ENCODE data around the gene AASS.

AASS gene

DNA sequence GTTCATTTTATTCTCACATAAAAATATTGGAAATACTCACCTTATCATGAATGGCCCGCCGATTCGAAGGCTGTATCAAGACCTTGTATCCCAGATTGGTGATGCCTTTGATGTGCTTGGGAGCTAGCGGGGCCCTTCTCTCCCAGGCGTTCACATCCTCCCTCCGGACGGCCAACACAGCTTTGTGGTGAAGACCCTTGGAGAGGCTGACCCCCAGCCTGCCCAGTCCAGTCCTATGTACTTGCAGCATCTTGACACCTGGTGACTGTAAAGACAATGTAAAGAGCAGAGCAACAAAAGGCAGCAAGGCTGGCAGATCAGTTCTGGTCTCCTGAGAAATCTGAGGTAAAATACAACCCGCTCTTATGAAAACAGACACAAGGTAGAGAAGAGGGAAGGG, 10.6 kb downstream of the AASS start:
- in situ Hi-C loops (cut with MboI; ENCODE audit: low pct_unique_long_range_greater_than_20kb, low sequenced_read_pairs): no loop called here
- no peak for DNase-seq

DNA sequence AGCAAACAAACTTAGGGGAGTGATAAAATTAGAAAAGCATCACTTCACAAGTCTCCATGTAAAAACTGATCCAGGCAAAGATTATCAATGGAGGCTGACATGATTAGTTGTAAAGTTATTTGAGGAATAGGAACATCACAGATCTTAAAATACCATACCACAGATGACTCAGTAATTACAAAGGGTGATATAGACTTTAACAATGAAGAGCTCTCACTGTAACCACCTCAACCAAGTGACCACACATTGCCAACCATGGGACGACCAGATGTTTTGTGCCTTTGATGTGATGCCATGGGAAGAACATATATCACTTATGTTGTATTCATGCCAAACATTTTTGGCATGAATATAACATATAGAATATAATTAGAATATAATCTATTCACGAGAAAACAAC, 11.7 kb downstream of the AASS start:
- DNase-seq: no peak
- in situ Hi-C loops (cut with MboI; ENCODE audit: low pct_unique_long_range_greater_than_20kb, low sequenced_read_pairs): no loop called here

DNA sequence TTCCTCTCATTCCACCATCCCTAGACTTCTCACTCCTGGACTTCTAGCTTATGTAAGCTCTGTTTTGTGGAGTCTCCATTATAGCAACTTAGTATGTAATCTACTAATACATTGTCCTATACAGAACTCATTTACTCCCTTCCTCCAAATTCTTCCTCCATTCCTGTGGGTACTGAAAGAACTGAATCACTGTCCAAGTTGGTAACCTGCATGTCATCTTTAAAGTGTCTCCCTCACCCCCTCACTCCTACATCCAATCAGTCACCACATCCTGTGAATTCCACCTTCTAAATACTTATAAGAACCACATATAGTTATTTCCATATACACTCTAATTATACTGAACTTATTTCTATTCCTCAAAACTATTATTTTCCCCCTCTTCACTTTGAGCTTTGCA, 20.3 kb downstream of the AASS start:
- in situ Hi-C loops (cut with MboI; ENCODE audit: low pct_unique_long_range_greater_than_20kb, low sequenced_read_pairs): no loop called here
- DNase-seq: no peak

DNA sequence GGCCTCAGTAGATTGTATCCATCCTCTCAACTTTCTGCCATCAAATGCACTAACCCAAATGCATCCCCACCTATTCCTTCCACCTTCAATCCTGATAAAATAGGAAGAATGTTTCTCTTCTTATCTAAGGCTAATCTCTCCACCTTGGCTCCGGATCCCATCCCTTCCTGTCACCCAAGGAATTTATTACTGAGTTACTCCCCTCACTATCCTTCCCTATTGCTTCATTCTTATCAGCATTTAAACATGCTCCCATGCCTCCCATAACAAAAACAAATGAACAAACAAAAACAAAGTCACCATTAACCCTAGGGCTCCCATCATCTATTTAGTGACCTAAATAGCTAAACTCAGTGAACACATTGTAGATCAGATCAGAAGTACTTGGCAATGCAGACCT, 25.3 kb downstream of the AASS start:
- DNase-seq: no peak
- in situ Hi-C loops (cut with MboI; ENCODE audit: low pct_unique_long_range_greater_than_20kb, low sequenced_read_pairs): no loop called here

DNA sequence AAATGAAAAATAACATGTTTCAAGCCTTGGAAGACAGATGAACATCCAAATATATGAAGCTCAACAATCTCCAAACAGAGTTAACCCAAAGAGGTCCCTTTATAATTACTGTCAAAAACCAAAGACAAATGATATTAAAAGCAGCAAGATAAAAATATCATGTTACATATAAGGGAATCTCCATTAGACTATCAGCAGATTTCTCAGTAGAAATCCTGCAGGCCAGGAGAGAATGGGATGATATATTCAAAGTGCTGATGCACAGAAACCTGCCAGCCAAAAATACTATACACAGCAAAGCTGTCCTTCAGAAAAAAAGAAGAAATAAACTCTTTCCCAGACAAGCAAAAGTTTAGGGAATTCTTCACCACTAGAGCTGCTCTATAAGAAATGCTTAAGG, 41.0 kb downstream of the AASS start:
- no peak for DNase-seq
- in situ Hi-C loops (cut with MboI; ENCODE audit: low pct_unique_long_range_greater_than_20kb, low sequenced_read_pairs): no loop called here

DNA sequence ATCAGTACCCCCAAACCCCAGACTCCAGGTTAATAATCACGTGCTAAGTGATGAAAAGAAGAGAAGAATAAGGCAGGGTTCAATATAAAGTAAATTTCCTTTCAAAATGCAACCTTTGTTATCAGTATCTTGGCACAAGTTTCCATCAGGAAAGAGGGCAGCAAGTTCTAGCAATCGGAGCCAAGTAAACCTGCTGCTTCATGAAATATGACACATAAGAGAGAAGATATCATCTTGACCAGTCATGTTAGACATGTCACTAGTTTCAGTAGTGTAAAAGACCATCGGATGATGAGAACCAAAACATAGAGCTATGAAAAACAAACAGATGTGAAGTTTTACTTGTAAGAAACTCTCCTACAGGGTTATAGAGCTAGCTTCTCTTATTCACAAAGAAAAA, 44.0 kb downstream of the AASS start:
- no peak for DNase-seq
- in situ Hi-C loops (cut with MboI; ENCODE audit: low pct_unique_long_range_greater_than_20kb, low sequenced_read_pairs): no loop called here

DNA sequence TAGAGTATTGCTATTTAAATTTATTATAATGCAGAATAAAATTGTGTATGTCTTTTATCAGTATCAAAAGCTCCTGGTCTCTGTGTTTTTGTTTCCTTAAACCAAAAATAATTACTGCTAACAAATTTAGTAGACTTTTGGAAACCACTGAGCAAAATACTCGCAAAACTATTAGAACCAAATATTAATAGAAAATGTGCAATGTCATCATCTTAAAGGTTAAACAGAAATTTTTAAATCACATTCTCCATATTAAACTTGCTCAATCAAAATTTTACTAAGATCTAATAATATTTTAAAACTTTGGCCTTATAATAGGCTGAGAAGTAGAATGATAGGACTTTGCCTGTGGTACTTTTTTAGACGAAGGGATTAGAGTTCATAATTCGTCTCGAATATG, 48.4 kb downstream of the AASS start:
- DNase-seq: no peak
- in situ Hi-C loops (cut with MboI; ENCODE audit: low pct_unique_long_range_greater_than_20kb, low sequenced_read_pairs): no loop called here

DNA sequence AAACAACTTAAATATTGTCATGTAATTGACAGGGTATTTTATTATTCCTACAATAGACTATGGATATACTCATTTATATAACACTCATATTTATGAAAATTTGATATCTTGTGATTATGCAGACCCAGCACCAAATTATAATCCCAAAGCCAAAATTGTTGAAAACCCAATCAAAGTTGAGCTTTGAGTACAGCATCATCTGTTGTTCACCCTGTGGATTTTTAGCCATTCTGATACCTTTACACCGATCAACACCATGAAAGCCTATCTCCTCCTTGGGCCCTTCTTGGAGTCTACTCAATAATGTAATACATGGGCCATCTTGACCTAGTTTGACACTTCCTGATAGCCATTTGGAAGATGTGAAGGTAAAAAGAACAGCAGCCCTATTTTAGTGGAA, 49.5 kb downstream of the AASS start:
- in situ Hi-C loops (cut with MboI; ENCODE audit: low pct_unique_long_range_greater_than_20kb, low sequenced_read_pairs): no loop called here

DNA sequence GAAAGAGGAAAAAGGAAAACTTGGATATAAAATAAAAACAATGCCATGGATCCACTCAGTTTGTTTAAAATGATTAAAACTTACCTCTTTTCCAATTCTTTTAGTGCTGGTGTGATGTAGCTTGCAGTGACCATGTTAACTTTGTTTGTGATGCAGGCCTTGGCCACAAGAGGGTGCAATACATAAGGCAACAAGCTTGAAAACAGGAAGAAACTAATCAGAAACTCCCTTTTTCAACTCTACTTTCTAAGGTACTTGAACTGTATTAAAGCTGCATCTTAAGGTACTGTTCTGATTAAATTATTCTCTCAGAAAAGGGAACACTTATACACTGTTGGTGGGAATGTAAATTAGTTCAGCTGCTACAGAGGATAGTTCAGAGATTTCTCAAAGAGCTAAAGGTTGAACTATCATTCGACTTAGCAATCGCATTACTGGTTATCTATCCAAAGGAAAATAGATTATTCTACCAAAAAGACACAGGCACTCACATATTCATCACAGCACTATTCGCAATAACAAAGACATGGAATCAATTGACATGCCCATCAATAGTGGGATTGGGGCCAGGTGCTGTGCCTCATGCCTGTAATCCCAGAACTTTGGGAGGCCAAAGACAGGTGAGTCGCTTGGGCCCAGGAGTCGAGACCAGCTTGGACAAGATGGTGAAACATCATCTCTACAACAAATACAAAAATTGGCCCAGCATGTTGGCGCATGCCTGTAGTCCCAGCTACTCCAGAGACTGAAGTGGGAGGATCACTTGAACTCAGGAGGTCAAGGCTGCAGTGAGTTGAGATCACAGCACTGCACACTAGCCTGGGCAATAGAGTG, 50.9 kb downstream of the AASS start:
- in situ Hi-C loops (cut with MboI; ENCODE audit: low pct_unique_long_range_greater_than_20kb, low sequenced_read_pairs): no loop called here
- DNase-seq: peak; percentile 87

More for the DNA sequence above, 49.5 kb downstream of the AASS start:
- DNase-seq: no peak

DNA sequence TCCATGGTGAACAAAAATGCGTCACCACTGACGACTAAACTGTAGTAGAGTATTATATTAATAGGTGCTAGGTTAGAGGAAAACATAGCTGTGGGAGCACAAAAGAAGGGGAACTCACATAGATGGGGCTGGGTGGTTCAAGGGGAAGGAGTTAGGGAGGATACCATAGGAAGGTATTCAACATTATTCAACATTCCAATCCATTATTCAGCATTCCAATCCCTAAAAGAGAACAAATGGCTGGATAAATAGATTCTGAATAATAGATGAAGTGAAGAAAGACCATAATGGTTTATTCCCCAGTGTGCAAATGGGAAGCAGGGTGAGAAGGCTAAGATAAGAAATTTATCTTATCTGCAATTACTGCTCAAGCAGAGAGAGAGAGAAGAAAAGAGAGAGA, 61.4 kb downstream of the AASS start:
- in situ Hi-C loops (cut with MboI; ENCODE audit: low pct_unique_long_range_greater_than_20kb, low sequenced_read_pairs): no loop called here
- no peak for DNase-seq

DNA sequence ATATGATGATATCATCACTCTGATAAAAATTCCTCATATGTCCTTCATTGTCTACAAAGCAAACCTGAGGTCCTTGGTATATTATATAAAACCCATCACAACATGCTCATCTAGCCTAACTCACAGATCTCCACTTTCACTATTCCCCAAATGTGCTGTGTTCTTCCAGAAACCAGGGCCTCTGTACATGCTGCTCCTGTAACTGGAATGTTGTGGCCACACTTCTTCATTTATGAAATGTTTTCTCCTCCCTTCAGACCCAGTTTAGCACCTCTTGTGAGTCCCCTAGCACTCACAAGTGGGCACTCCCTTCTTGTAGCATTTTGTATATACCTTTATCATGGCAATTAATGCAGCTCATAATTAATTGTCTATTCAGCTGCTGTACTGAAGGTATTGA, 61.9 kb downstream of the AASS start:
- in situ Hi-C loops (cut with MboI; ENCODE audit: low pct_unique_long_range_greater_than_20kb, low sequenced_read_pairs): no loop called here
- DNase-seq: no peak

DNA sequence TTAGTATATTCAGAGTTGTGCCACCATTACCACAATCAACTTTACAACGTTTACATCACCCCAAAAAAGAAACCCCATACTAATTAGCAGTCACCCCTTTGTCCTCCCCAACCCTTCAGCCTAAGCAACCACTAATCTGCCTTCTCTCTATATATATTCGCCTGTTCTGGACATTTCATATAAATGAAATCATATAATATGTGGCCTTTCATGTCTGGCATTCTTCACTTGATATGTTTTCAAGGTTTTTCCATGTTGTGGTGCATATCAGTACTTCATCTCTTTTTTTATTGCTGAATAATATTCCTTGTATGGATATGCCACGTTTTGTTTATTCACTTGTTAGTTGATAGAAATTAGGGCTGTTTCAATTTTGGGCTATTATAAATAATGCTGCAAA, 70.4 kb downstream of the AASS start:
- in situ Hi-C loops (cut with MboI; ENCODE audit: low pct_unique_long_range_greater_than_20kb, low sequenced_read_pairs): no loop called here
- DNase-seq: no peak

DNA sequence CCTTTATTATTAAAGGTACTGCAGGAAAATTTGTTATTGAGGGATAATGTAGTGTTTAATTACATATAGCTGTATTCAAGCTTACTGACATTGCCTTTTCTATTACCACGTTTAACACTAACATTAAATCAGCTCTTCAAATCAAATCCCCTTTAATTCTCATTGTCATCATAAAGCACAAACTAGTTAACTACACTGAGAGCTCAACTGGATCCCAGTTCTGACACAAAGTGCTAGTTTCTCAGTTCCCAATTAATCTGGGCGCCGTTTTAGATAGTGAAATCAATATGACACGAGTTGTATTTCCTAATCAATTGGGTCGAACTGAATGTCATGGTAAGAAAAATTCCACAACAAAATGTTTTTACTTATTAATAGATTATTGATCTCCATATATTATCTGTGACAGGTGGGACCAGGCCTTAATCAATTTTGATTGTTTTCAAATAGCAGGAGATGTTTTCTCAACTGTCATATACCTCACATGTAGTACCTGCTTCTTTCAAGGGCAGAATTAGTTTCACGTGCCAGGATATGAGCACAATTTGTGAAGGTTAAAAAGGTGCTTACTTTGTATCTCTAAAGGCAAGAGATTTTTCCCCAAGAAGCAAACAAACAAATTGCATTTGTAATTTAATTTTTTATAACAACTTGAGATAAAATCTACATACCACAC, 71.0 kb downstream of the AASS start:
- no peak for DNase-seq
- in situ Hi-C loops (cut with MboI; ENCODE audit: low pct_unique_long_range_greater_than_20kb, low sequenced_read_pairs): no loop called here

DNA sequence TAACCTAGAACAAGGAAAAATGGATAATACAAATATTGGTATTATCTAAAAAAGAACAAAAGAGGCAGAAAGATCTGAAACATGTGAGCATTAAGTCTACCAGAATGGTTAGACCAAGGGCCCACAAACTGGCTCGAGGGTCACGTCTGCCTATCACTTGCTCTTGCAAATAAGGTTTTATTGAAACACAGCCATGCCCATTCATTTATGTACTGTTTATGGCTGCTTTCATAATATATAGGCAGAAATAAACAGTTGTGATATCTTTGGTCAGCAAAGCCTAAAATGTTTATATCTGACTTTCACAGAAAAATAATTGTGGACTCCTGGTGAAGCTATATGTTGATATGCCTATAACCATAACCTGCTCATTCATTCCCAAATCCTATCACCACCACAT, 71.8 kb downstream of the AASS start:
- DNase-seq: no peak
- in situ Hi-C loops (cut with MboI; ENCODE audit: low pct_unique_long_range_greater_than_20kb, low sequenced_read_pairs): no loop called here

DNA sequence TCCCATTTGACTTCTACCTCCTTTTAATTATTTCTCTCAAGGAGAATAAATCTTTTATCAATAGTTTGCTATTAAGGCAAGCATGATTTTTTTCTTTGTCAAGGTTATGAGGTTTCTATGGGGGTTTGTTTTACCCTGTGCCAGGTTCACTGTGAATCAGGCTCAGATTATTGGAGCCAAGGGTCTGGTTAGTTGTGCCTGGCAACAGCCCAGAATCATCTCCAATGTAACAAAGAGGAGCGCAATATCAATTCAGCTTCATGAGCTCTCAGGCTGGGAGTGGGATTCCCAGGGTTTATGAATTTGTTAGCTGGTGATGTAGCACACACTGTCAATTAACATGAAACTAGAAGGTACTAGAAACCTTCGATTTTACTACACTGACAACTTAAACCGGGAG, 73.2 kb downstream of the AASS start:
- DNase-seq: no peak
- in situ Hi-C loops (cut with MboI; ENCODE audit: low pct_unique_long_range_greater_than_20kb, low sequenced_read_pairs): no loop called here

DNA sequence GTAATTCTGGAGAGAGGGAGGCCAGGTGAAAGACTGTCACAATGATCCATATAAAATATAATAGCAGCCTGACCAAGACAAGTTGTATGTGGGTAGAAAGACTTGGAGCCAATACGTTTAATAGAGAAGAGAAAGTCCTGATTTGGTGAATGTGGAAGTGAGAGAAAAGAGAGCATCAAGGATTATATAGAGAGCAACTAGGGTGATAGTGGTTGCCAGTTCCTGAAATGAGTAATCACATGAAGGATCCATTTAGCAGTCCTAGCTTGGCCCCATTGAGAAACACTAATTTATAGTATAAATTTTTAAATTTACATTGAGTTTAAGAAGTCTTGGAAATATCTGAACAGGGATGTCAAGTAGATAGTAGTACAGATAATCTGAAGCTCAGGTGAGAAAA, 74.0 kb downstream of the AASS start:
- no peak for DNase-seq
- in situ Hi-C loops (cut with MboI; ENCODE audit: low pct_unique_long_range_greater_than_20kb, low sequenced_read_pairs): no loop called here

DNA sequence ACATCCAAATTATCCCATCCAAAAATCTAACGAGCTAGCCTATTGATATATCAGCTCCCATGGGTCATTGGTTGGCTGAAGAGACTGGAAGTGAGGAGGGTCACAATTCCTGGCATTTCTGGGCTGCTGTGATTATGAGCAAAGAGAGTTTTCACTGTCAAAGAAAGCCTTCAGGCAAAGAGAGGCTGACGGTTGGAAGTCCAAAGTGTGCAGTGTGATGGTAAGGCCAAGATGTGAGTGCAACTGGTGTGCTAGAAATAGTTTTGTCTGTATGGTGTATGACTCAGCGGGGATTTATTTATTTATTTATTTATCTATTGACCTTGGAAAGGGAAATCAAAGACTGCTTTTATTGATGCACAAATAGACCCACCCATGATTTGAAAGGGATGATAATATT, 75.0 kb downstream of the AASS start:
- DNase-seq: no peak
- in situ Hi-C loops (cut with MboI; ENCODE audit: low pct_unique_long_range_greater_than_20kb, low sequenced_read_pairs): no loop called here

DNA sequence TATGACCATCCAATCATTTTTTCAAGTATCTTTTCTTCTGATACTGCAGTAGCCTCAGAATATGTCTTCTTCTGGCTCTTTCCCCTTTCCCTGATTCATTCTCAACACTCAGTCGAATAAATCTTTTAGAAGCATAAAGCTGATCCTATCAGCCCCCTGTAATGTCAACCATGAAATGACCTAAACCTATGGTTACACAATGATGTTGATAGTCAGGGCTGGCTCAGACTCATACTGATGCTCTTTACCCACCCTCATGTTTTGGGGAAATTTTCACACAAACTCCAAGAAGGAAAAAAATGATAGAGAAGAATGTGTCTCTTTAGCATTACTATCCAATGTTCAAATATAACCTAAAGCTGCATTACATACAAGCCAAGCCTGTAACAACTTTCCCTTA, 76.0 kb downstream of the AASS start:
- in situ Hi-C loops (cut with MboI; ENCODE audit: low pct_unique_long_range_greater_than_20kb, low sequenced_read_pairs): no loop called here
- DNase-seq: no peak

DNA sequence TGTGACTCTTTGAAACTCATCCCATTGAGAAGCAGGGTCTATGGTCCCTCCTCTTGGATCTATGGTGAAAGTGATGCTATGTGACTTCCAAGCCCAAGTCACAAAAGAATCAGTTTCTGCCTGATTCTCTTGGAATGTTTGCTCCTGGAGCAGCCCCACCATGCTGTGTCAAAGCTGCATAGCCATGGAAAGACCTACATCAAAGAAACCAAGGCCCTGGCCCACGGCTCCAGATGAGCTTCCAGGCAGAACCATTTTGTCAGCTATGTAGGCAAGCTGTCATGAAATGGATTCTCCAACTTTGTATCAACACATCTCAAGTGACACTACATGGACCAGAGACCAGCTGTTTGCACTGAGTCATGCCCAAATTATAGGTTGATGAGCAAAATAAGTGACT, 77.0 kb downstream of the AASS start:
- DNase-seq: no peak
- in situ Hi-C loops (cut with MboI; ENCODE audit: low pct_unique_long_range_greater_than_20kb, low sequenced_read_pairs): no loop called here

DNA sequence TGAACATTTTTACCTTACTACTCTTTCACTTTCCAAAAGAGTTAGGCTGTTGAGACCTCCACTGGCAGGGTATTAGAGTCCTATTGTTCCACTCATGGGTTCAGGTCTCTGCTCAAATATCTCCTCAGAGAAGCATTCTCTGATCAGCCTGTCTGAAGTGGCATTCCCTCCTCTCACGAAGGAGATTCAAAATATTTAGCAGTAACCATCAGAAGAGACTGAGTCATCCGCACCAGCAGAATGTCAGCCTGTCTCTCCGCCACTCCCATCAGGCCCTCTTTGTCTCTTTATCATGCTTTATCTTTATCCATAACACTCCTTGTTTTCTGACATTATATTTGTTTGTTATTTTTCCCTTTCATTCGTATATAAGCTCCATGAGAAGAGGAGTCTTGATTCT, 79.1 kb downstream of the AASS start:
- in situ Hi-C loops (cut with MboI; ENCODE audit: low pct_unique_long_range_greater_than_20kb, low sequenced_read_pairs): no loop called here
- DNase-seq: no peak

DNA sequence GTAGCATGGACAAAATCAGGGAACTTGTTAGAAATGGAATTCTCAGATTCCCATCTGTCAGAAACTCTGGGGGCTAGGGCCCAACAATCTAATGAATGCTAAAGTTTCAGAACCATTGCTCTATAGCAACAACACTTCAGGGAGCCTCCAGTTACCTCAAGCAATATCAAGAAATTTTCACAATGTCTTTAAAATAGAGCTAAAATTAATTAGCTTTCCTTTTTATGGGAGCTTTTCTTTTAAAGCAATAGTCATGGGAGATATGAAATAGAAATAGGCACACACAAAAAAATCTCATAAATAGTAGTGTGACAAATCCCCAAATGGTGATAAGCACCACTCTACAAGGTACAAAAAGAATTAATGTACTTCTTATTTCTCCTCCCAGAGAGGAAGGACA, 80.9 kb downstream of the AASS start:
- no peak for DNase-seq
- in situ Hi-C loops (cut with MboI; ENCODE audit: low pct_unique_long_range_greater_than_20kb, low sequenced_read_pairs): no loop called here
